ENCODE measurements around the gene KIAA1671. TPM values are rescaled to one million over a fixed set of nuclear protein-coding genes. Genes with fewer than 3 reads are reported as not detected.

Gene KIAA1671
- total RNA-seq, 1 experiment from 2014 or later: 68.1 TPM

DNA sequence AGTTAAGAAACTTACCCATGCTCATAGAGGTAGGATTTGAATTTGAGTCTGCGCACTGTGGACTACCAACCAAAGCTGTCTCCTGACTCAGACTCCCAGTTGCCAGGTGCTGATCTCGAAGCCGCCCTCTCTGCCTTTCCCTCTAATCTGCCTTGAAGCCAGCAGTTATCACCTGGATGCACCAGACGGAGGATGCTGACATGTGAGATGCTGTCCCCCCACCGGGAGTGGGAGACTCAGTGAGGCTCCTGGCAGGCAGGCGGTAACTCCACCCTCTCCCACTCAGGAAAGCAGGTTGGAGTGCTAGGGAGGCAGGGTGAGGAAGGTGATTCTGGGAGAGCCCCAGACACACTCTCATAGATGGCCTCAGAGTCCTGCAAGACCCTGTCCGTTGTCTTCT lies 40.4 kb downstream of the KIAA1671 start:
- BruUV-seq (replicated peaks): no TSS peak
- peaks cover 68% of the 10 kb centered on the region for H3K4me1 Mint-ChIP-seq (ENCODE audit: insufficient read depth, unreplicated experiment)
- DNase-seq (ENCODE audit: unreplicated experiment): no peak
- POLR2A ChIA-PET: interaction anchor here (1.2 to 23.0 kb wide), 5 partner anchors 19 to 39 kb away, joined by 5 to 468 read pairs (median 6); partner anchors contain the start of gene KIAA1671
- intact Hi-C loops (cut with micrococcal nuclease): loop anchor here (1.0 to 5.0 kb wide), 4 partner anchors 27 to 54 kb away; partner anchors contain the start of gene KIAA1671
- no peaks in the 10 kb centered on the region for H3K9me3 Mint-ChIP-seq (ENCODE audit: unreplicated experiment)
- no peaks in the 10 kb centered on the region for H3K27me3 Mint-ChIP-seq (ENCODE audit: insufficient read depth, unreplicated experiment)
- H3K27ac Mint-ChIP-seq (ENCODE audit: low read depth, unreplicated experiment): peak overlapping the region; percentile 91
- H3K4me3 Mint-ChIP-seq (ENCODE audit: unreplicated experiment): peak overlapping the region; percentile 59
- peaks cover 27% of the 10 kb centered on the region for H3K36me3 Mint-ChIP-seq (ENCODE audit: insufficient read depth, unreplicated experiment)
- TF ChIP-seq, protein P1, sequence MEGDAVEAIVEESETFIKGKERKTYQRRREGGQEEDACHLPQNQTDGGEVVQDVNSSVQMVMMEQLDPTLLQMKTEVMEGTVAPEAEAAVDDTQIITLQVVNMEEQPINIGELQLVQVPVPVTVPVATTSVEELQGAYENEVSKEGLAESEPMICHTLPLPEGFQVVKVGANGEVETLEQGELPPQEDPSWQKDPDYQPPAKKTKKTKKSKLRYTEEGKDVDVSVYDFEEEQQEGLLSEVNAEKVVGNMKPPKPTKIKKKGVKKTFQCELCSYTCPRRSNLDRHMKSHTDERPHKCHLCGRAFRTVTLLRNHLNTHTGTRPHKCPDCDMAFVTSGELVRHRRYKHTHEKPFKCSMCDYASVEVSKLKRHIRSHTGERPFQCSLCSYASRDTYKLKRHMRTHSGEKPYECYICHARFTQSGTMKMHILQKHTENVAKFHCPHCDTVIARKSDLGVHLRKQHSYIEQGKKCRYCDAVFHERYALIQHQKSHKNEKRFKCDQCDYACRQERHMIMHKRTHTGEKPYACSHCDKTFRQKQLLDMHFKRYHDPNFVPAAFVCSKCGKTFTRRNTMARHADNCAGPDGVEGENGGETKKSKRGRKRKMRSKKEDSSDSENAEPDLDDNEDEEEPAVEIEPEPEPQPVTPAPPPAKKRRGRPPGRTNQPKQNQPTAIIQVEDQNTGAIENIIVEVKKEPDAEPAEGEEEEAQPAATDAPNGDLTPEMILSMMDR (IDR thresholded peaks at IDR 0.05; ENCODE audit: unreplicated experiment): no peak
- CTCF ChIA-PET: interaction anchor here (0.6 to 8.6 kb wide), 10 partner anchors 10 to 57 kb away, joined by 3 to 57 read pairs (median 3); partner anchors contain the start of gene KIAA1671

DNA sequence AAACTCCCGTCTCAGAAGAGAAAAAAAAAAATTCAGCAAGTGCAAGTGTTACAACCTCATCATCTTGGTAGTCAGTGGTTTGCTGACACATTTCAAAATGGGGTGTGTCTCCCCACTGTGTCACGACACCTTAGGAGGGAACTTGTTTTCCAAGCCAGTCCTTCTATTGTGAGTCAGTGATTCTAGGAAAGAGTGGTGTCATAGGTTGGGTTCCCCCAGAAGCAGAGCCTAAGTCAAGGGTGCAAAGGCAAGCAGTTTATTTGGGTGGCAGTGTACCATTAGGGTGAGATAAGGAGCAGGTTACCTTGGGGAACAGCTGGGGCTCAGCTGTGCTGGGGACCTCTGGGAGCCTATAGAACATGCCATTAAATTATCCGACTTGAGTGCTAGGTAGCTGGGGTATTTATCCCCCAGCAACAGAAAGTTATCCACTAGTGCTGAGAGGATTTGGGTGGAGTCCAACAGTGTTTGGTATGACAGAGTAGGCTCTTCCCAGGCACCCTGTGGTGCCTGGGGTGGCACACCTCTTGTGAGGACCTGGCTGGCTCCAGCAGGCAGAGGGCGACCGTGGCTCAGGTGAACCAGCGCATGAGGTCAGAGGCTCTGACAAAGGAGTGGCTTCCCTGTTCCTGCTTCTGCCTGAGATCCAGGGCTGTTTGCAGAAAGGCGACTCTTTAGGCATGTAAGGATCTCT lies 41.7 kb downstream of the KIAA1671 start:
- CTCF ChIA-PET: interaction anchor here (0.6 to 8.6 kb wide), 11 partner anchors 10 to 468 kb away, joined by 3 to 57 read pairs (median 4); no protein-coding TSS in a partner anchor
- H3K27me3 Mint-ChIP-seq (ENCODE audit: insufficient read depth, unreplicated experiment): no peaks in the 10 kb centered on the region
- no peaks in the 10 kb centered on the region for H3K9me3 Mint-ChIP-seq (ENCODE audit: unreplicated experiment)
- TF ChIP-seq, protein P1 (IDR thresholded peaks at IDR 0.05; ENCODE audit: unreplicated experiment): peak; percentile 38
- DNase-seq (ENCODE audit: unreplicated experiment): peak; percentile 91
- BruUV-seq (replicated peaks): TSS peak; percentile 33
- H3K4me3 Mint-ChIP-seq (ENCODE audit: unreplicated experiment): peak overlapping the region; percentile 50
- POLR2A ChIA-PET: interaction anchor here (0.5 to 23.0 kb wide), 6 partner anchors 20 to 54 kb away, joined by 3 to 468 read pairs (median 4); partner anchors contain the start of gene KIAA1671
- intact Hi-C loops (cut with micrococcal nuclease): loop anchor here (5.0 kb wide), 2 partner anchors 33 to 53 kb away; no protein-coding TSS in a partner anchor
- peak overlapping the region; percentile 91 for H3K27ac Mint-ChIP-seq (ENCODE audit: low read depth, unreplicated experiment)
- H3K36me3 Mint-ChIP-seq (ENCODE audit: insufficient read depth, unreplicated experiment): peaks cover 26% of the 10 kb centered on the region
- H3K4me1 Mint-ChIP-seq (ENCODE audit: insufficient read depth, unreplicated experiment): peaks cover 64% of the 10 kb centered on the region

DNA sequence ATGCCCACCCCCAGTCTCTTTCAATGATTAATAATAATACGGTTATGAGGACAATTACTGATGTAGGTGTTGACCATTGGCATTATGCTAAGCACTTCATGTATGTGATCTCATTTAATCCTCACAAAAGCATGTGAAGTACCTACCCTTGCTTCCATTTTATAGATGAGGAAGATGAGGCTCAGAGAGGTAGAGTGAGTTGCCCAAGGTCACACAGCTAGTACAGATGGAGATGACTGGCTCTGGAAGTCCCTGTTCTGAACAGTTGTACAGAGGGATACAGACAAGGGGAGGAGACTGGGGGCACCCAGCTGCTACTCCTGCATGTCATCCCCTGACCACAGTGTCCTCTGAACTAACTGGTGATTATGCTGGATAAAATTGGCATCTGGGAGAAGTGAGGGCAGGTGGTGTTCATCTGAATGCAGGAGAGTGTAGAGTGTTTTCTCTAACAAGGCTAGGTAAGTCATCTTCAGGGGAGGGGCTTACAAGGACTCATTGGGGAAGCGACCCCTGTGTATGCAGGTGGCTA lies 43.2 kb downstream of the KIAA1671 start:
- Mint-ChIP-seq H3K9me3 (ENCODE audit: unreplicated experiment) (no peaks in the 10 kb centered on the region), H3K27me3 (ENCODE audit: insufficient read depth, unreplicated experiment) (no peaks in the 10 kb centered on the region), H3K36me3 (ENCODE audit: insufficient read depth, unreplicated experiment) (peaks cover 24% of the 10 kb centered on the region), H3K27ac (ENCODE audit: low read depth, unreplicated experiment) (peak overlapping the region; percentile 73), H3K4me1 (ENCODE audit: insufficient read depth, unreplicated experiment) (peaks cover 56% of the 10 kb centered on the region), H3K4me3 (ENCODE audit: unreplicated experiment) (no peak overlapping the region)
- intact Hi-C loops (cut with micrococcal nuclease): no loop called here
- DNase-seq (ENCODE audit: unreplicated experiment): no peak
- CTCF ChIA-PET: interaction anchor here (0.9 to 8.6 kb wide), 7 partner anchors 9 to 176 kb away, joined by 3 to 57 read pairs (median 4); no protein-coding TSS in a partner anchor
- POLR2A ChIA-PET: interaction anchor here (0.6 to 23.0 kb wide), 5 partner anchors 9 to 42 kb away, joined by 3 to 468 read pairs (median 5); partner anchors contain the start of gene KIAA1671
- BruUV-seq (replicated peaks): no TSS peak
- TF ChIP-seq, protein P1 (IDR thresholded peaks at IDR 0.05; ENCODE audit: unreplicated experiment): no peak

DNA sequence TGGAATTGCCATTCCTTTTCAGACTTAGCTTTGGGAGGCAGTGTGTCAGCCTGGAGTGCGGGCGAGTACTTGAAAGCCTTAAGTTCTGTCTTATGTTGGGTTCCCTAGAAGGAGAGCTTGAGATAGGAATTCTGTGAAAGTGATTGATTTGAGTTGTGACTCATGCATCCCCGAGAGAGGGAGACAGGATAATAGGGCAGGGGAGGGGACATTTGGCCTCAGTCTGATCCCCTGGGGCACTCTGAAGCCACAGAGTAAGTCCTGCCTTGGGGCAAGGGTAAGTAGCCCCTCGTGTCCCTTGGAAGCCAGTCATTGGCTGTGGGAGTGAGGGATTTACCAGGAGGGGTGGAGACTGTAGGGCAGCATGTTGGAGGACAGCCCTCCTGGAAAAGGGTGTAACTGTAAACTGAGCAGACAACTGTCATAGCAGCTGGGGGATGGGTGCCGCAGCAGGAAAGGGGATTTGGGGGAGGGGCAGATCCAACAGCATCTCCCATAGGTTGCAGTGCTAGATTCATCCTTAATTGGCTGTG lies 44.0 kb downstream of the KIAA1671 start:
- Mint-ChIP-seq H3K36me3 (ENCODE audit: insufficient read depth, unreplicated experiment) (peaks cover 24% of the 10 kb centered on the region), H3K27ac (ENCODE audit: low read depth, unreplicated experiment) (peak overlapping the region; percentile 73), H3K4me1 (ENCODE audit: insufficient read depth, unreplicated experiment) (peaks cover 55% of the 10 kb centered on the region), H3K9me3 (ENCODE audit: unreplicated experiment) (no peaks in the 10 kb centered on the region), H3K27me3 (ENCODE audit: insufficient read depth, unreplicated experiment) (no peaks in the 10 kb centered on the region), H3K4me3 (ENCODE audit: unreplicated experiment) (peak overlapping the region; percentile 24)
- no TSS peak for BruUV-seq (replicated peaks)
- ChIA-PET POLR2A (interaction anchor here (0.8 to 23.0 kb wide), 4 partner anchors 10 to 52 kb away, joined by 3 to 468 read pairs (median 4); no protein-coding TSS in a partner anchor), CTCF (interaction anchor here (0.9 to 8.6 kb wide), 6 partner anchors 8 to 175 kb away, joined by 3 to 57 read pairs (median 4); no protein-coding TSS in a partner anchor)
- TF ChIP-seq, protein P1 (IDR thresholded peaks at IDR 0.05; ENCODE audit: unreplicated experiment): no peak
- DNase-seq (ENCODE audit: unreplicated experiment): peak; percentile 58
- intact Hi-C loops (cut with micrococcal nuclease): no loop called here

Measured in MCF 10A (cell line).